Measurements from ENCODE around the gene SLC23A2.

SLC23A2 gene

GRCh38 chr20:4942331-4942730 is 59.0 kb downstream of the SLC23A2 start:
- no peaks in the 10 kb centered on the region for H3K36me3 ChIP-seq (ENCODE audit: insufficient read depth, low read length)
- TF ChIP-seq POLR2AphosphoS5 (IDR thresholded peaks at IDR 0.05; ENCODE audit: borderline replicate concordance, low read depth, low read length) = no peak
- TF ChIP-seq FOXP2 (optimal IDR thresholded peaks at IDR 0.05; ENCODE audit: control extremely low read depth, extremely low read length, insufficient read depth) = no peak
- no peak for TF ChIP-seq EZH2 (IDR thresholded peaks at IDR 0.05)
- H3K9me3 ChIP-seq (ENCODE audit: low read depth, low read length) = no peaks in the 10 kb centered on the region
- peak overlapping the region; percentile 51 for H3K9ac ChIP-seq (ENCODE audit: insufficient read length)
- peak overlapping the region; percentile 40 for H3K4me3 ChIP-seq
- no peak for DNase-seq (ENCODE audit: low read depth, low spot score)
- peak overlapping the region; percentile 84 for H3K27ac ChIP-seq

GRCh38 chr20:4937407-4938319 is 63.6 kb downstream of the SLC23A2 start:
- no peak for DNase-seq (ENCODE audit: low read depth, low spot score)
- Histone ChIP-seq H3K9ac (ENCODE audit: insufficient read length) (no peak overlapping the region), H3K36me3 (ENCODE audit: insufficient read depth, low read length) (no peaks in the 10 kb centered on the region), H3K27ac (no peak overlapping the region), H3K4me3 (no peak overlapping the region), H3K9me3 (ENCODE audit: low read depth, low read length) (no peaks in the 10 kb centered on the region)
- TF ChIP-seq EZH2 (IDR thresholded peaks at IDR 0.05) = no peak
- no peak for TF ChIP-seq POLR2AphosphoS5 (IDR thresholded peaks at IDR 0.05; ENCODE audit: borderline replicate concordance, low read depth, low read length)
- no peak for TF ChIP-seq FOXP2 (optimal IDR thresholded peaks at IDR 0.05; ENCODE audit: control extremely low read depth, extremely low read length, insufficient read depth)

GRCh38 chr20:4936851-4937406 is 64.4 kb downstream of the SLC23A2 start:
- no peaks in the 10 kb centered on the region for H3K9me3 ChIP-seq (ENCODE audit: low read depth, low read length)
- no peak overlapping the region for H3K9ac ChIP-seq (ENCODE audit: insufficient read length)
- DNase-seq (ENCODE audit: low read depth, low spot score) = no peak
- no peak overlapping the region for H3K4me3 ChIP-seq
- no peak for TF ChIP-seq EZH2 (IDR thresholded peaks at IDR 0.05)
- TF ChIP-seq POLR2AphosphoS5 (IDR thresholded peaks at IDR 0.05; ENCODE audit: borderline replicate concordance, low read depth, low read length) = no peak
- TF ChIP-seq FOXP2 (optimal IDR thresholded peaks at IDR 0.05; ENCODE audit: control extremely low read depth, extremely low read length, insufficient read depth) = no peak
- no peak overlapping the region for H3K27ac ChIP-seq
- no peaks in the 10 kb centered on the region for H3K36me3 ChIP-seq (ENCODE audit: insufficient read depth, low read length)

- Histone ChIP-seq H3K9ac (ENCODE audit: insufficient read length) (no peak overlapping the region), H3K27ac (no peak overlapping the region), H3K9me3 (ENCODE audit: low read depth, low read length) (no peaks in the 10 kb centered on the region), H3K4me3 (no peak overlapping the region), H3K36me3 (ENCODE audit: insufficient read depth, low read length) (no peaks in the 10 kb centered on the region)
- TF ChIP-seq FOXP2 (optimal IDR thresholded peaks at IDR 0.05; ENCODE audit: control extremely low read depth, extremely low read length, insufficient read depth) (no peak), POLR2AphosphoS5 (IDR thresholded peaks at IDR 0.05; ENCODE audit: borderline replicate concordance, low read depth, low read length) (no peak), EZH2 (IDR thresholded peaks at IDR 0.05) (no peak)
- DNase-seq (ENCODE audit: low read depth, low spot score) = no peak
These were observed 64.9 kb downstream of the SLC23A2 start for GRCh38 chr20:4936392-4936850.

GRCh38 chr20:4932061-4932460 is 69.2 kb downstream of the SLC23A2 start:
- no peak overlapping the region for H3K9ac ChIP-seq (ENCODE audit: insufficient read length)
- no peak for DNase-seq (ENCODE audit: low read depth, low spot score)
- no peak overlapping the region for H3K4me3 ChIP-seq
- no peaks in the 10 kb centered on the region for H3K9me3 ChIP-seq (ENCODE audit: low read depth, low read length)
- TF ChIP-seq EZH2 (IDR thresholded peaks at IDR 0.05) (no peak), FOXP2 (optimal IDR thresholded peaks at IDR 0.05; ENCODE audit: control extremely low read depth, extremely low read length, insufficient read depth) (no peak), POLR2AphosphoS5 (IDR thresholded peaks at IDR 0.05; ENCODE audit: borderline replicate concordance, low read depth, low read length) (no peak)
- peaks cover 3% of the 10 kb centered on the region; the same call in 1 of the 2 replicates for H3K36me3 ChIP-seq (ENCODE audit: insufficient read depth, low read length)
- H3K27ac ChIP-seq = no peak overlapping the region

GRCh38 chr20:4929686-4930397 is 71.5 kb downstream of the SLC23A2 start:
- no peak for DNase-seq (ENCODE audit: low read depth, low spot score)
- Histone ChIP-seq H3K27ac (no peak overlapping the region), H3K9me3 (ENCODE audit: low read depth, low read length) (no peaks in the 10 kb centered on the region), H3K4me3 (no peak overlapping the region), H3K36me3 (ENCODE audit: insufficient read depth, low read length) (peaks cover 3% of the 10 kb centered on the region; the same call in 1 of the 2 replicates), H3K9ac (ENCODE audit: insufficient read length) (no peak overlapping the region)
- TF ChIP-seq EZH2 (IDR thresholded peaks at IDR 0.05) = no peak
- no peak for TF ChIP-seq FOXP2 (optimal IDR thresholded peaks at IDR 0.05; ENCODE audit: control extremely low read depth, extremely low read length, insufficient read depth)
- TF ChIP-seq POLR2AphosphoS5 (IDR thresholded peaks at IDR 0.05; ENCODE audit: borderline replicate concordance, low read depth, low read length) = no peak

- no peak for TF ChIP-seq EZH2 (IDR thresholded peaks at IDR 0.05)
- TF ChIP-seq FOXP2 (optimal IDR thresholded peaks at IDR 0.05; ENCODE audit: control extremely low read depth, extremely low read length, insufficient read depth) = no peak
- no peak for TF ChIP-seq POLR2AphosphoS5 (IDR thresholded peaks at IDR 0.05; ENCODE audit: borderline replicate concordance, low read depth, low read length)
- no peak for DNase-seq (ENCODE audit: low read depth, low spot score)
- Histone ChIP-seq H3K27ac (peak overlapping the region; percentile 52), H3K9me3 (ENCODE audit: low read depth, low read length) (no peaks in the 10 kb centered on the region), H3K9ac (ENCODE audit: insufficient read length) (no peak overlapping the region), H3K4me3 (no peak overlapping the region; the same call in 1 of the 2 replicates), H3K36me3 (ENCODE audit: insufficient read depth, low read length) (peaks cover 3% of the 10 kb centered on the region; the same call in 1 of the 2 replicates)
These were observed 74.7 kb downstream of the SLC23A2 start for GRCh38 chr20:4926531-4927156.

Measured in SK-N-MC (cell line).